SK-N-SH (cell line): ENCODE results near the gene NEK6.

Source experiments
- EP300 ChIP-seq, 2 experiments: IDR thresholded peaks; 2 replicates each; pipeline versions ENCODE4 v1.4.0 to v1.6.1; 2012; ENCODE audit warnings: borderline replicate concordance in 1 of 2, low read depth in 1 of 2, low read length in 1 of 2
- RAD21 ChIP-seq: IDR thresholded peaks from 2 replicates; pipeline ENCODE4 v1.6.1; 2012; ENCODE audit warnings: mild to moderate bottlenecking, low read length
- SIN3A ChIP-seq: IDR thresholded peaks from 2 replicates; pipeline ENCODE4 v1.6.1; 2012; ENCODE audit warnings: low read depth, mild to moderate bottlenecking, low read length, moderate library complexity, borderline replicate concordance
- TCF12 ChIP-seq: IDR thresholded peaks from 2 replicates; pipeline ENCODE4 v1.4.0; 2012
- TEAD4 ChIP-seq: IDR thresholded peaks from 2 replicates; pipeline ENCODE4 v1.4.0; 2012; ENCODE audit warnings: mild to moderate bottlenecking, borderline replicate concordance; ENCODE audit not compliant: insufficient read depth
- YY1 ChIP-seq: IDR thresholded peaks from 2 replicates; pipeline ENCODE4 v1.4.0; 2012; ENCODE audit warnings: low read depth, mild to moderate bottlenecking
- TF ChIP-seq, protein P1 (sequence below): fragments of 200-600 bp; sonication (generic); IDR thresholded peaks from 2 replicates; pipeline ENCODE4 v1.6.1; 2017; ENCODE audit warnings: antibody characterized with exemption, mild to moderate bottlenecking, moderate library complexity
- TF ChIP-seq, protein P2 (sequence below): IDR thresholded peaks from 2 replicates; pipeline ENCODE4 v1.6.1; 2012; ENCODE audit warnings: mild to moderate bottlenecking, low read depth, low read length, moderate library complexity
- TF ChIP-seq, protein P3 (sequence below): IDR thresholded peaks from 2 replicates; pipeline ENCODE4 v1.4.0; 2012; ENCODE audit warnings: low read depth
- TF ChIP-seq, protein P4 (sequence below): fragments of 150-350 bp; IDR thresholded peaks from 2 replicates; pipeline ENCODE4 v1.6.1; 2016; ENCODE audit warnings: mild to moderate bottlenecking, low read depth, low read length

DNA sequence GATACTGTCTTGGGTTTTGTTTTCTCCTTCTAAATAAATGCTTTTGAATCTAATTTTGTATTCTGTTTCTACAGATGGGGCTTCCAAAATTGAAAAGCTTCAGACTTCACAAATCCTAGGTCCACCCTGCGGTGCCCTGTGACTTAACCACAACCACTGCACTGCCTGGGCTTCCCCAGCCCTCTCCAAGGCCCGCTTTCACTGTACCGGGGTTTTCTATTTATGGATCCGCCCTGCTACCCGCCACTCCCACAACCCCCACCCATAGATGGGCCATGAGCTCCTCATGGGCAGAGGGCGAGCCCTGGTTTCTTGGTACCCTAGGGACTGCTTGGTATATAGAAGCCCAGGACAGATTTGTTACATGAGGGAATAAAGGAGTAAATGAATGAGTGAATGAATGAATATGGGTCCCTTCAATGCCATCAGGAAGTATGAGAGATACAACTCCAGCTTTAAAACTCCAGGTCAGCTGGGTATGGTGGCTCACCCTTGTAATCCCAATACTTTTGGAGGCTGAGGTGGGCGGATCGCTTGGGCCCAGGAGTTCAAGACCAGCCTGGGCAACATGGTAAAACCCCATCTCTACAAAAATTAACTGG, 39.8 kb upstream of the NEK6 start:
- no peak for TF ChIP-seq EP300 (IDR thresholded peaks at IDR 0.05; ENCODE audit: borderline replicate concordance in 1 of 2, low read depth in 1 of 2, low read length in 1 of 2)
- no peak for TF ChIP-seq RAD21
- TF ChIP-seq, protein P1, sequence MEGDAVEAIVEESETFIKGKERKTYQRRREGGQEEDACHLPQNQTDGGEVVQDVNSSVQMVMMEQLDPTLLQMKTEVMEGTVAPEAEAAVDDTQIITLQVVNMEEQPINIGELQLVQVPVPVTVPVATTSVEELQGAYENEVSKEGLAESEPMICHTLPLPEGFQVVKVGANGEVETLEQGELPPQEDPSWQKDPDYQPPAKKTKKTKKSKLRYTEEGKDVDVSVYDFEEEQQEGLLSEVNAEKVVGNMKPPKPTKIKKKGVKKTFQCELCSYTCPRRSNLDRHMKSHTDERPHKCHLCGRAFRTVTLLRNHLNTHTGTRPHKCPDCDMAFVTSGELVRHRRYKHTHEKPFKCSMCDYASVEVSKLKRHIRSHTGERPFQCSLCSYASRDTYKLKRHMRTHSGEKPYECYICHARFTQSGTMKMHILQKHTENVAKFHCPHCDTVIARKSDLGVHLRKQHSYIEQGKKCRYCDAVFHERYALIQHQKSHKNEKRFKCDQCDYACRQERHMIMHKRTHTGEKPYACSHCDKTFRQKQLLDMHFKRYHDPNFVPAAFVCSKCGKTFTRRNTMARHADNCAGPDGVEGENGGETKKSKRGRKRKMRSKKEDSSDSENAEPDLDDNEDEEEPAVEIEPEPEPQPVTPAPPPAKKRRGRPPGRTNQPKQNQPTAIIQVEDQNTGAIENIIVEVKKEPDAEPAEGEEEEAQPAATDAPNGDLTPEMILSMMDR, result no peak
- TF ChIP-seq, protein P2, sequence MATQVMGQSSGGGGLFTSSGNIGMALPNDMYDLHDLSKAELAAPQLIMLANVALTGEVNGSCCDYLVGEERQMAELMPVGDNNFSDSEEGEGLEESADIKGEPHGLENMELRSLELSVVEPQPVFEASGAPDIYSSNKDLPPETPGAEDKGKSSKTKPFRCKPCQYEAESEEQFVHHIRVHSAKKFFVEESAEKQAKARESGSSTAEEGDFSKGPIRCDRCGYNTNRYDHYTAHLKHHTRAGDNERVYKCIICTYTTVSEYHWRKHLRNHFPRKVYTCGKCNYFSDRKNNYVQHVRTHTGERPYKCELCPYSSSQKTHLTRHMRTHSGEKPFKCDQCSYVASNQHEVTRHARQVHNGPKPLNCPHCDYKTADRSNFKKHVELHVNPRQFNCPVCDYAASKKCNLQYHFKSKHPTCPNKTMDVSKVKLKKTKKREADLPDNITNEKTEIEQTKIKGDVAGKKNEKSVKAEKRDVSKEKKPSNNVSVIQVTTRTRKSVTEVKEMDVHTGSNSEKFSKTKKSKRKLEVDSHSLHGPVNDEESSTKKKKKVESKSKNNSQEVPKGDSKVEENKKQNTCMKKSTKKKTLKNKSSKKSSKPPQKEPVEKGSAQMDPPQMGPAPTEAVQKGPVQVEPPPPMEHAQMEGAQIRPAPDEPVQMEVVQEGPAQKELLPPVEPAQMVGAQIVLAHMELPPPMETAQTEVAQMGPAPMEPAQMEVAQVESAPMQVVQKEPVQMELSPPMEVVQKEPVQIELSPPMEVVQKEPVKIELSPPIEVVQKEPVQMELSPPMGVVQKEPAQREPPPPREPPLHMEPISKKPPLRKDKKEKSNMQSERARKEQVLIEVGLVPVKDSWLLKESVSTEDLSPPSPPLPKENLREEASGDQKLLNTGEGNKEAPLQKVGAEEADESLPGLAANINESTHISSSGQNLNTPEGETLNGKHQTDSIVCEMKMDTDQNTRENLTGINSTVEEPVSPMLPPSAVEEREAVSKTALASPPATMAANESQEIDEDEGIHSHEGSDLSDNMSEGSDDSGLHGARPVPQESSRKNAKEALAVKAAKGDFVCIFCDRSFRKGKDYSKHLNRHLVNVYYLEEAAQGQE, result no peak
- TF ChIP-seq, protein P3, sequence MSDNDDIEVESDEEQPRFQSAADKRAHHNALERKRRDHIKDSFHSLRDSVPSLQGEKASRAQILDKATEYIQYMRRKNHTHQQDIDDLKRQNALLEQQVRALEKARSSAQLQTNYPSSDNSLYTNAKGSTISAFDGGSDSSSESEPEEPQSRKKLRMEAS, result no peak
- TF ChIP-seq, protein P4, sequence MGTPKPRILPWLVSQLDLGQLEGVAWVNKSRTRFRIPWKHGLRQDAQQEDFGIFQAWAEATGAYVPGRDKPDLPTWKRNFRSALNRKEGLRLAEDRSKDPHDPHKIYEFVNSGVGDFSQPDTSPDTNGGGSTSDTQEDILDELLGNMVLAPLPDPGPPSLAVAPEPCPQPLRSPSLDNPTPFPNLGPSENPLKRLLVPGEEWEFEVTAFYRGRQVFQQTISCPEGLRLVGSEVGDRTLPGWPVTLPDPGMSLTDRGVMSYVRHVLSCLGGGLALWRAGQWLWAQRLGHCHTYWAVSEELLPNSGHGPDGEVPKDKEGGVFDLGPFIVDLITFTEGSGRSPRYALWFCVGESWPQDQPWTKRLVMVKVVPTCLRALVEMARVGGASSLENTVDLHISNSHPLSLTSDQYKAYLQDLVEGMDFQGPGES, result no peak
- TF ChIP-seq YY1, result no peak
- TF ChIP-seq TEAD4, result no peak
- no peak for TF ChIP-seq SIN3A
- TF ChIP-seq TCF12, result no peak
